ENCODE data around the gene PFDN2. TPM values are rescaled to one million over a fixed set of nuclear protein-coding genes. Genes with fewer than 3 reads are reported as not detected.

The PFDN2 gene
- total and polyA plus RNA-seq, 2 experiments from 2014 or later = 45.6 to 352 TPM

- H3K4me2 ChIP-seq = no peak overlapping the region
Observed at GRCh38 chr1:161091796-161092507, 25.9 kb downstream of the PFDN2 start.

More at GRCh38 chr1:161091796-161092507, 25.9 kb downstream of the PFDN2 start:
- Histone ChIP-seq H3K27me3 (ENCODE audit: insufficient read depth) (no peaks in the 10 kb centered on the region), H3F3A (replicated peaks; ENCODE audit: low read depth) (no peaks in the 10 kb centered on the region), H2AFZ (no peak overlapping the region), H3K4me3 (no peak overlapping the region), H3K36me3 (ENCODE audit: insufficient read depth) (no peaks in the 10 kb centered on the region), H4K20me1 (replicated peaks; ENCODE audit: insufficient read depth) (no peaks in the 10 kb centered on the region), H3K27ac (ENCODE audit: low read depth) (no peak overlapping the region), H3K9me2 (ENCODE audit: insufficient read depth) (peaks cover 5% of the 10 kb centered on the region; the same call in 1 of the 2 replicates), H3K79me2 (replicated peaks; ENCODE audit: insufficient read depth) (no peaks in the 10 kb centered on the region), H3K4me1 (ENCODE audit: insufficient read depth) (no peaks in the 10 kb centered on the region; the same call in 1 of the 2 replicates)
- Mint-ChIP-seq H3K9me3 (no peaks in the 10 kb centered on the region), H3K27me3 (ENCODE audit: insufficient read depth, low read depth, poor library complexity) (peaks cover 5% of the 10 kb centered on the region), H3K4me1 (peaks cover 8% of the 10 kb centered on the region), H3K36me3 (ENCODE audit: low read depth) (no peaks in the 10 kb centered on the region), H3K4me3 (no peak overlapping the region), H3K27ac (no peak overlapping the region)
- DNase-seq (ENCODE audit: low spot score) (no peak), ATAC-seq (no peak)
- no peak for TF ChIP-seq EZH2 (IDR thresholded peaks at IDR 0.05; ENCODE audit: low read depth, unreplicated experiment)
- TF ChIP-seq ZNF462 (CRISPR knock-in tag; IDR thresholded peaks at IDR 0.05) = no peak
- TF ChIP-seq CTCF (conservative IDR thresholded peaks at IDR 0.05; ENCODE audit: low read depth in 2 of 2) = no peak
- no peak for TF ChIP-seq ETS1 (IDR thresholded peaks at IDR 0.05)
- no peak for TF ChIP-seq STAT1 (IDR thresholded peaks at IDR 0.05; ENCODE audit: unreplicated experiment)
- TF ChIP-seq NANOG (IDR thresholded peaks at IDR 0.05; ENCODE audit: borderline replicate concordance) = no peak
- TF ChIP-seq REST (IDR thresholded peaks at IDR 0.05; ENCODE audit: unreplicated experiment) = no peak
- TF ChIP-seq POLR2AphosphoS5 (IDR thresholded peaks at IDR 0.05; ENCODE audit: low read depth) = no peak
